Urothelium cell line (cell line): Measurements from ENCODE around the gene SLC12A2.

Experiments used
- DNase-seq: peaks from one replicate; pipeline ENCODE4 v3.0.0; 2011; ENCODE audit warnings: low spot score, mixed read lengths
- FAIRE-seq: peaks from 2 replicates; lab custom pipeline; 2011; peaks lifted over from hg19 to GRCh38; lab: Jason Lieb, UNC

The SLC12A2 gene

DNA sequence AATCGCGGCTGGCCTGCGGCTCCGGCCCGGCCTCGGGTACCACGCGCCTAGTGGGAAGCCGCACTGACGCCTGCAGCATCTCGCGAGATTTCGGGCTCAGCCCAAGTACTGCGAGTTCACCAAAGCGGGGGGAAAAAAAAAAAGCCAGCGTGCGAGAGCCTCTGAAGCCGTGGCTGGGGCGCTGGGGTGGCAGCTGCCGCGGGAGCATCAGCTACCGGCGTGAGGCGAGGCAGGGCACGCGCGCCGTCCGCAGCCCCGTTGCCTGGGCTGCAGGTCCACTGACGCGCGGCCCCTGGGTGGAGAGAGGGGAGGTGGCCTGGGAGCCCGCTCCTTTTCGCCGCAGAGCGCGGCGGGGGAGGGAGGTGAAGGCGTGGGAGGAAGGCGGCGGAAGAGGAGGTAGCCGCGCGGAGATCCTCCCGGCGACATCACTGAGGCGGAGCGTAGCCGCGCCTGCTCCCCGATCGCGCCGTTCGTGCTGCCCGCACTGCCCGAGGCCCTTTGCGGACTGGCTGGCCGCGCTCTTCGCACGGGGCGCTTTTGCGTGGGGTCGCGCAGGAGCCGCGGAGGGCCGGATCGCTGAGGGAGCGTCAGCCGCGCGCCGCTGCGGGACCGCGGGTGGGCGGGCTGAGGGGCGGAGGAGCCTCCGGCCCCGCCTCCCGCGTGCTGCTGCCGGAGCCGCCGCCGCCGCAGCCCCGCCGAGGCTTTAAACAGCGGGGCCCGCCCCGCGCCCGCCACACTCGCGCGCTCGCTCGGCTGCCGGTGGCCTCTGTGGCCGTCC, at the start of gene SLC12A2:
TSS of gene SLC12A2 (plus strand) at position 734 of the 778 bp plus-strand sequence. CDS start 189 bp downstream, outside the sequence.
- peak; percentile 75 for FAIRE-seq

DNA sequence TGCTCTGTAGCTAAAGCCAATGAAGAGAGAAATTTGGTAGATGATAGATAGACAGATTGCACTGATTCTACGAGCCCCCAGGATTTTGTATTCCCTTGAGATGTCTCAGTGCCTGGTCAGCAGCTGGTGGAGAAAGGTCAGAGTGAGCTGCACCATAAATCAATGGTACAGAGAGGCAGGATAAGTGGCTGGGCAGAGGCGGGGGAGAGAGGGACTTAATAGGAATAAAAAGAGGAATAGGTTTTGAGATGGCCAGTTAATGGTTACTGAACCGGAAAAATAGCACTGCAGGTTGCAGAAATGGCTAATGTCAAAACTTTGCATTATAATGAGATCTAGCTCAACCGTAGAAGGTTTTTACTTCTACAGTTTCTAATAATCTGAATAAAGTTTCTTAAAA, 47.9 kb upstream of the SLC12A2 start:
- no peak for DNase-seq
- no peak for FAIRE-seq

More for the DNA sequence above, at the start of gene SLC12A2:
- peak; percentile 94 for DNase-seq

DNA sequence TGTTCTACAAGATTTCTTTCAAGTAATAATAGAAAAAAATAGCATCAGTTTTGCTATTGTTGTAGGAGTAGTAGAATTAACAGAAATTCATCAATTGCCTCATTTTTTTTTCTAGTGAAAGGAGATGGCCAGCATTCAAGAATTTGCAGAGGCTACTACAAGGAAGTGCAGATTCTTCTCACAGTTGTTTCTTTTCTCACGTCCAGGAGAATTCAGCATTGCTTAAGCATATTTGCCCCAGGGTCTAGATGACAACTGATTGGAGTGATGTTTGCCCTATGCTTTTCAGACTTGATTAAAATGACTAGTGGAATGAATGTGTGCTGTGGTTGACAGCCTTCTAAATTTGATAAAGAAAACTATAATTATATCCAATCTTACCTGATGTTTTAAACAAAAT, 46.6 kb upstream of the SLC12A2 start:
- DNase-seq (no peak), FAIRE-seq (no peak)

DNA sequence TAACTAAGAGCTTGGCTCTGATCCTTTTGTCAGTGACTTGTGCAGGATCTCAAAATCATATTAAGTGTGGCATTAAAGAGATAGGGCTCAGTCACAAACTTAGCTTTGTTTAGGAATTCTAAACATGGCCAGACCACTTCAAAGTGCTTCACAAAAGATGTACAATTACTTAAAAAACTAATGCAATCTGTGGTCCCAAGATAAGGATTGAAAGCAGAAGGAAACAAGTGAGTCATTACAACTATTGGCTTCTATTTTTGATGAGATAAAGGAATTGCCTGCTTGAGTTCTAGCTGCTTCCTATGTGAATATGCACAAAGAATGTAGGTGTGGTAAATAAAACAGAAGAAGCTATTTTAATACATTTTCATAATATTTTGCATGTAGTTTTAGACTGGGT, 44.9 kb upstream of the SLC12A2 start:
- DNase-seq, result peak; percentile 16
- no peak for FAIRE-seq

DNA sequence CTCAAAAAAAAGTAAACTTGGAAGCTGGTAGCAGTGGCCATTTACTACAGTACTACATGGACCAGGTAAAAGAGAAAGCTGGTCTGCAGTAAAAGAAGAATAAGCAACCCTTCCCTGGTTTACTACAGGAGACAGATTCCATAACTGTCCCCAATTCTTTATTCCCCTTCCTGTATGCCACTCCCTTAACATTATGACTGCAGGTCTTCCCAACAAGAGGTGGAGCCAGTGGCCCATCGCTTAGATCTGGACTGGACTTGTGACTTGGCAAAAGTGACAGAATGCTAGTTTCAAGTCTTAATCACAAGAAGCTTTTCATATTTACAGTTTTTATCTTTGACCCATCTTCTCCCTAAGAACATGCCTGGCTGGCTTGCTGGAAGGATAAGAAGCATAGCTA, 42.6 kb upstream of the SLC12A2 start:
- DNase-seq (no peak), FAIRE-seq (no peak)

DNA sequence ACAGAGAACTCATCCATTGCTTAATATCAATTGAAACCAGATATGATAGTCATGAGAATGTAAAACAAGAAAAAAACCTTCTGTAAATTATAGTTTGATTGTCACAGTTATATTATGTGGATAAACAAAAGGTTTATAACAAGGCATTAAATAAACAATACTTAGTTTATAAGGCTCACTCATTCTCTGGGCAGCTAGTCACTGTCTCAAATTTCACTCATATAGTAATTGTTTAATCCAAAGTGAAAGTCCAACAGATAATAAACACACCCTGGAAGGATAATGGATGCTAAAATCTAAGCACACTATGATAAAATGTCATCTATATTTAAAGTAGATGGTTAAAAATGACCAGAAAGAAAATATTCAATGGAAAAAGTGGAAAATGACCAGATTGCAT, 30.8 kb upstream of the SLC12A2 start:
- FAIRE-seq (no peak), DNase-seq (no peak)

DNA sequence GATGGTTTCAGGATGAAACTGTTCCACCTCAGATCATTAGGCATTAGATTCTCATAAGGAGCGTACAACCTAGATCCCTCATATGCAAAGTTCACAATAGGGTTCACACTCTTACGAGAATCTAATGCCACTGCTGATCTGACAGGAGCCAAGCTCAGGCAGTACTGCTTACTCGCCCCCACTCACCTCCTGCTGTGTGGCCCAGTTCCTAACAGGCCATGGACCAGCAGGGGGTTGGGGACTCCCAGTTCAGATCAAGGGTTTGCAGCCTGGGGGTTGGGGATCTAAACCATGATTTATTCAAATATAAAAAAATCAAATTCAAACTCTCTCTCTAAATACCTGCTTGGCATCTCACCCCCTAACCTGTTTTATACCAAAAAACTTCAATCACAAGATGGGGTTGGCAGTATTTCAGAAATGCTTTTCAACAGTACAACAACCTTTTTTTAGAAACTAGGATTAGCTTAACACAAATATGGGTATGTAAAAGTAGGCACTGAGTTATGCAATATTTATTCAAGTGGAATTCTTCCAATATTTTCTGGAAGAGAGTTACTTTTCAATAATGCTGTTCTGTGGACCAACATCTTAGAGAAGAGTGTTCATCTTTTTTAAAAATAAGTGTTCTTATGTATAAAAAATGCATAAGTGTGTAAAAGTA, 30.1 kb upstream of the SLC12A2 start:
- FAIRE-seq (no peak), DNase-seq (no peak)

DNA sequence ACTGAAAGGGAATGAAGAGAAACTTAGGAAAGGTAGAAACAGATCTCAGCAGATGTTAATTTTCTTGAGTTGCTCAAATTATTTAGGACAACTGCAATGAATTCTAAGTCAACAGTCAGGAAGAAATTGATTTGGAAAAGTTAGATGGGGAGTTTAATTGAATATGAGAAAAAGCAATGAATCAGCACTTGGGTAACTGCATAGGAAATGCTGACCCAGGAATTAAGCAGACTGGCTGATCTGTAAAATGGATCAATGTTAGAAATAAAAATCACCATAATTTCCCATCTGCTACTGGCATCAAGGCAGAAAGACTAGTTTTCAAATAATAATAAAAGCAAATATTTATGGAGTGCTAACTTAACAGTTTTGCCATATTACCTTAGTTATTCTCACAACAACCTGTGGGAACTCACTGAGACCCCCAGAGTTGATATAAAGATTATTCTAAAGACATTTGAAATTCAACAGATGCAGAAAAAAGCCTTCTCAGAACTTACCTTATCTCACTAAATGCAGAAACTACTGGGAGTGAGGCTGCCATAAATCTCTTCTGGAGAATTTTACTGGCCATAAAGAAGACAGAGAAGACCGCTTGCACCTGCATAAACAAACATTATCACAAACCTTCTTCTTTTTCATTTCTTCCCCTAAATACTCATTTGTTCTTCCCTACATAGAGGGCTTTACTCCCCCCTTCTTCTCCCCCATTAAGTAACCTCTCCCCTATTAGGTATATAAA, 22.8 kb upstream of the SLC12A2 start:
- no peak for FAIRE-seq

DNA sequence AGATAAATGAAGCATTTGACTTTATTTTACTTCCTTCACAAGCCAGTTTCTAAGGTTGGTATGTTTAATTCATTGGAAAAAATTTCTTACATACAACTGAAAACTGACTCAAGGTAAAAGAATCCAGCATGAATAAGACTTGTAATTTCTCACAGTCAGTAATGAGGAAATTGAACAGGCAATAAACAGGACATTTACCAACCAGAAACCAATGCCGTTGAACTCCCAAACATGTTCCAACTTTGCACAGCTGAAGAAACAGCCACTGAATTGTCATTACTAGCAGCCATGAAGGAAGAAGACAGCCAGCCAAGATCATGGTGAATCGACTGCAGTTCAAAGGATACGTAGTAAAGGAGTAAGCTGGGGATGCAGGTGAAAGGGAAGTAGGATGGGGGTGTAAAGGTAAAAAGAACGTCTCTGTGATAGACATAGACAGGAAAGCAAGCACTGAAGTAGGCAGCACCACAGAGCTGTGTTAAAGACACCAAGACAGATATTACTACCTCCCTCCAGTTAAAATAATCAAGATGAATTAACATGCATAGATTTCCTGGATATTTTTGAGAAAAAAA, 21.3 kb upstream of the SLC12A2 start:
- FAIRE-seq (no peak), DNase-seq (no peak)

More for the DNA sequence above, 22.8 kb upstream of the SLC12A2 start:
- DNase-seq, result no peak

DNA sequence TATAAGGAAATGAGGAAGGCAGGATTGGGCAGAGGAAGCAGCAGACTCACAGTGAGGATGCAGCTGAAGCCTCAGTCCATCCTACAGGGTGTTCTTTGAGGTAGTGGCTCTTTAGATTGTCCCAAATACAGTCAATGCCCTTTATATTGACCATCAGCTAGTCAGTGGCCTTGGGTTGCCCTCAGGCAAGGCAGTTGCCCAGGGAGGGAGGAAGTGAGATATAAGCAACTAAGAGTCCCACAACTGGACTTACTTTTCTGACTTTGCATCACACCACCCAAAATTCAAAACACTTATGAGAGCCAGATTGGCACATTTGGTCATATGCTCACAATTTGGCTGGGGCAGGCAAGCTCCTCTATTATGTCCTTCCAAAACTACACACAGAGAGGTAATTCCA, 9.4 kb upstream of the SLC12A2 start:
- DNase-seq (no peak), FAIRE-seq (no peak)

DNA sequence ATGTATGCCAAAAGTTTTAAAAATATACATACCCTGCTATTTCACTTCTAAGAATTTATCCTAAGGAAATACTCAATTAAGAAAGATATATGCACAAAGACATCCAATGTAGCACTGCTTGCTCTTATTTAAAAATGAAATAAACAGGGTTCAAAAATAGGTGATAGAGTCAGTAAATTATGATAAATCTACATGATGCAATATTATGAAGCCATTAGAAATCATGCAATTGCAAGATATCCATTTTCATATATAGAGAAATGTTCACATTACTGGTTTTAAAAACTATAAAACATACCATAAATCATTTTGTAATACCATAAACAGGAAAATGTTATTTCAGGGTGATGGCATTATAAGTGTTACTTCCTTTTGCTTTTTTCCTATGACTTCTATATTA, 8.6 kb upstream of the SLC12A2 start:
- DNase-seq (no peak), FAIRE-seq (no peak)

DNA sequence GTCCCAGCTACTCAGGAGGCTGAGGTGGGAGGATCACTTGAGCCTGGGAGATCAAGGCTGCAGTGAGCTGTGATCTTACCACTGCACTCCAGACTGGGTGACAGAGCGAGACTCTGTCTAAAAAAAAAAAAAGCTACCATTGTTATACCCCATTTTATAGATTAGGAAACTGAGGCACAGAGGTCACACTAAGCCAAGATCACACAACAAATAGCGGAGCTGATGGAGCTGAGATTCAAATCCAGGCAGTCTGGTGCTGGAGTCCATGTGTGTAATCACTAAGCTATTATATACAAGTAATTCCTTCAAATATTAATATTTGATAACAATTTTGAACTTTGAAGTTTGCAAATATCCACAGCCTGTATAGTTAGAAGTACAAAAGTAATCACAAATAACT, 6.0 kb upstream of the SLC12A2 start:
- FAIRE-seq (no peak), DNase-seq (no peak)

DNA sequence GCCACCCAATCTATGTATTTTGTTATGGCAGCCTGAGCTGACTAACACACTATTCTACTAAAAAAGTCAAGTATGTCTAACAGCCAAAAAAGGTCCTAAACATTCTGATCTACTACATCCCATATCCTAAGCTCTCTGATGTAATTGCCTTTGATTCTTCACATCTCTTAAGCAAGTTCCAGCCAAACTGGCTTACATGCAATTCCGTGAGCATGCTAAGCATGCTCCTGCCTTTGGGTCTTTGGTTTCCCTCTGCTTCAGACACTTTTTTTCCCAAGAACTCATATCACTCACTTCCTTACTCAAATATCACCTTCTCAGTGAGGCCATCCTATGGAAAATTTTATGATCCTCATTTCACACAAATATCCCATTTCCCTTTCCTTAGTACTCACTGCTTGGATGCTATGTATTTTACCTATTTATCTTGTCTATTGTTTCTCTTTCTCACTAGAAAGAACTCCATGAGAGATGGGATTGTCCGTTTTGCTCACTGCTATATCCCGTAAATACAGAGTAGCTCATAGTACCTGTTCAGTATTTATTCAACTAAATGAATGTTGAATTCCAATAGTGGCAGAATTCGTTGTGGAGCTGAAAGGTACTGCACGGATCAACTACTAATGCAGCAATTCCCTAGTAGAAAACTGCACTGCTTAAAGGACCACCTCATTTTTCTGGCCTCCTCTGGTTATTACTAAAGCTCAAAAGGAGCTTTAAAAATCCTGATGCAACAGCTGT, 2.3 kb upstream of the SLC12A2 start:
- FAIRE-seq, result no peak
- peak; percentile 32 for DNase-seq

DNA sequence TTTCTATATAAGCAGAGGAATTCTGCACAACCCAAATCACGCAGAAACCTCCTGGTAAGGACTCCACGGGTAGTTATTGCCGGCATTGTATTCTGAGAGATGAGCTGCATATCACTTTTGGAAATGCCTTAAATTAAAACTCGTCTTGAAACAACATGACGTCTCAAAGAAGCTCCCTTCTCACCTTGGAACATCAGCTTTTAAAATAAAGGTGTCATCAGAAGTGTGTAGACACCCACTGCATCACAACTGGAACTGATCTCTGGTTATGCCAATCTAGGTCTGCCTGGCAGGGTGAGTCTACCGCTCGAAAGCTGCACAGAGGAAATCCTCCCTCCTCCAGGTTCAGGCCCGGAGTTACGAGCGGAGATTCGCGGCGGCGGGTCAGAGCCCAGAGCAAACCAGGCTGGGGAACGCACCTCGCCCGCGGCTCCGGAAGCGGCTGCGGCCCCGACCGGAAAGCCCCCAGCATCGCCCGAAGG, 974 bp upstream of the SLC12A2 start:
- no peak for DNase-seq

DNA sequence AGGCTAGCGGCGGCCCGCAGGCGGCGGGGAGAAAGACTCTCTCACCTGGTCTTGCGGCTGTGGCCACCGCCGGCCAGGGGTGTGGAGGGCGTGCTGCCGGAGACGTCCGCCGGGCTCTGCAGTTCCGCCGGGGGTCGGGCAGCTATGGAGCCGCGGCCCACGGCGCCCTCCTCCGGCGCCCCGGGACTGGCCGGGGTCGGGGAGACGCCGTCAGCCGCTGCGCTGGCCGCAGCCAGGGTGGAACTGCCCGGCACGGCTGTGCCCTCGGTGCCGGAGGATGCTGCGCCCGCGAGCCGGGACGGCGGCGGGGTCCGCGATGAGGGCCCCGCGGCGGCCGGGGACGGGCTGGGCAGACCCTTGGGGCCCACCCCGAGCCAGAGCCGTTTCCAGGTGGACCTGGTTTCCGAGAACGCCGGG, 253 bp downstream of the SLC12A2 start:
- DNase-seq, result no peak
- no peak for FAIRE-seq

More for the DNA sequence above, 974 bp upstream of the SLC12A2 start:
- no peak for FAIRE-seq

DNA sequence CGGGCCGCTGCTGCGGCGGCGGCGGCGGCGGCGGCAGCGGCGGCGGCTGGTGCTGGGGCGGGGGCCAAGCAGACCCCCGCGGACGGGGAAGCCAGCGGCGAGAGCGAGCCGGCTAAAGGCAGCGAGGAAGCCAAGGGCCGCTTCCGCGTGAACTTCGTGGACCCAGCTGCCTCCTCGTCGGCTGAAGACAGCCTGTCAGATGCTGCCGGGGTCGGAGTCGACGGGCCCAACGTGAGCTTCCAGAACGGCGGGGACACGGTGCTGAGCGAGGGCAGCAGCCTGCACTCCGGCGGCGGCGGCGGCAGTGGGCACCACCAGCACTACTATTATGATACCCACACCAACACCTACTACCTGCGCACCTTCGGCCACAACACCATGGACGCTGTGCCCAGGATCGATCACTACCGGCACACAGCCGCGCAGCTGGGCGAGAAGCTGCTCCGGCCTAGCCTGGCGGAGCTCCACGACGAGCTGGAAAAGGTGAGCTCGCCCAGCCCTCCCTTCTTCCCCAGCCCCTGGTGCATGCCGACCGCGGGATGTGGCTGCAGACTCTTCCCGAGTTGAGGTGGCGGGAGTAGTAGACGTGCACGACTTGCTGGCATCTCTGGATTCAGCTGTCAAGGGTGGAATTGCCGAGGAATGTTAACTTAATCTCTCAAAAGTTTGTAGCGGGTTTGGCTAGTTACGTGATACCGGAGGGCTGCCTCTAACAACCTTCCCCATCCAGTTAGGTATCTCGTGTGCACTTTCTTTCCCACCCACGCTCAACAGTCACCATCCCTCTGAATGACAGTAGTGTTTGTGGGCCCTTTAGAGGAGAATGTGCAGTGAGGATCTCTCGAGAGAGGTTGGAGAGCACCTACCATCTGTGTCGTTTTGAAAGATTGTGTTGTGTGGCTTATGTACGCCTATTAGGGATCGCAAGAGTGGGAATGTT, 932 bp downstream of the SLC12A2 start:
- DNase-seq (peak; percentile 27), FAIRE-seq (peak; percentile 74)

DNA sequence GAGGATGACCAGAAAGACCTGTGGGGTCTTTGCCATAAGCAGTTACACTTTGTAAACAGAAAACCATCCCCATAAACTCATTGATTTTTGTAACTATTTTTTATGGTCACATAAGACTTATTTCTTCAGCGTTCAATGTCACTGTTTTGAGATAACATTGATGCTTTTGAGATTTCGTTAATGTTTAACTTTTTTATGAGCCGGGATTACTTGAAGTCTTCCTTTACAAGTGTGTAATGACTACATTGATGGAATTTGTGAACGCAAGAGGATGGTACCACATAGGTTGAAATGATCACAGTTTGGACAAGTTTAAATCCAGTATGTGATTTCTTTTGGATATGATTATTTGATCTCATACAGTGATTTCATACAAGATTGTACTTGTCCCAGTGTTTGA, 1.8 kb downstream of the SLC12A2 start:
- DNase-seq (no peak), FAIRE-seq (no peak)

DNA sequence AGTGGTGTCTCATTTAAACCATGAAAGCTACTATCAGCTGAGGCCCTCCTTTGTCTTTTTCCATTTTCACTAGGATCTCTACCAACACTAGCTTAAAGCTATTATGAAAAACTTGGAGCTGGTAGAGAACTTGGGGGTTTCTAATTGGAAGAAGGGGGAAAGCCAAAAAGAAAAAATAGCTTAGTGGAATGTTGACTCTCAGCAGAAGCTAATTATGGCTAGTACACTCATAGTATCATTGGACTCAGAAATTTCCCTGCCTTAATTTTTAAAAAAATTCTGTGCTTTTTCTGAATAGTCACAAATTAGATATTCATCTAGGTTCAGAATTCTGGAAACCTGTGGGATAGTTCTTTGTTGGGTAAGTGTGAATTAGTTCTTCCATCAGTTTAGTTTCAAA, 8.0 kb downstream of the SLC12A2 start:
- no peak for DNase-seq

DNA sequence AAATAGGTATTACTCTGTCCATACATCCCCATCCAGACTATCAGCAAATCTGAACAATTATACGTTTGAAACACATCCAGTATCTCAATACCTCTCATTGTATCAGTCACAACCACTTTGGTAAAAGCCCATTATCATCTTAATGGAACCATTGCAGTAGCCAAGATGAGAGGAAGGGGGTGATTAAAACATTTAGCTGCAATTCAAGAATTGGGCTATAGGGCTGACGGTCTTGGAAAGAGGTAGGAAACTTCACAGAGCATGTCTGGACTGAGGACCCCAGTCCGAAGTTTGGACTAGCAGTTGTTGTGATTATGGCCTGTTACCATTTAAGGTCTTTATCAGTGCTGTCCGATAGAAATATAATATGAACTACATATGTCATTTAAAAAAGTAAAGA, 8.6 kb downstream of the SLC12A2 start:
- no peak for FAIRE-seq
- no peak for DNase-seq

More for the DNA sequence above, 8.0 kb downstream of the SLC12A2 start:
- FAIRE-seq, result no peak
